CD4-positive, alpha-beta memory T cell (primary cell): ENCODE measurements around the gene CTDP1. TPM values are rescaled to one million over a fixed set of nuclear protein-coding genes. Genes with fewer than 3 reads are reported as not detected.
A peak's percentile ranks its signal among the peaks of the same experiment; 100 is the strongest.

Experiments used
- CTCF ChIA-PET: fragments of 350-600 bp; sonication (Branson Sonifier 250); formaldehyde crosslinking; loops from one replicate; lab custom pipeline; 2021; ENCODE audit warnings: inconsistent platforms; ENCODE audit not compliant: partially characterized antibody; lab: Charles Lee
- POLR2A ChIA-PET: fragments of 350-600 bp; sonication (Branson Sonifier 250); formaldehyde crosslinking; loops from one replicate; lab custom pipeline; 2021; ENCODE audit not compliant: partially characterized antibody; lab: Charles Lee
- DNase-seq, 5 donors: peaks; one replicate each; pipeline versions ENCODE4 v3.0.0 to v3.0.0-alpha.2; 2020 to 2022; ENCODE audit warnings: mixed read lengths in 1 of 5
- H3K27ac ChIP-seq: one replicate; pipeline ENCODE4 v1.7.0; 2013; ENCODE audit warnings: low read depth, low read length
- H3K27me3 ChIP-seq: 2 replicates; pipeline ENCODE4 v1.7.0; 2013; ENCODE audit warnings: mild to moderate bottlenecking, low read length, moderate library complexity; ENCODE audit not compliant: insufficient read depth
- H3K36me3 ChIP-seq: 2 replicates; pipeline ENCODE4 v1.7.0; 2013; ENCODE audit warnings: mild to moderate bottlenecking, low read length, moderate library complexity; ENCODE audit not compliant: insufficient read depth
- H3K4me1 ChIP-seq: 2 replicates; pipeline ENCODE4 v1.7.0; 2013; ENCODE audit warnings: mild to moderate bottlenecking, low read length, moderate library complexity; ENCODE audit not compliant: insufficient read depth
- H3K4me3 ChIP-seq, 2 donors: one replicate each; pipeline ENCODE4 v1.7.0; 2013; ENCODE audit warnings: low read length in 2 of 2, mild to moderate bottlenecking in 1 of 2
- H3K9me3 ChIP-seq, 2 donors: one replicate each; pipeline ENCODE4 v1.7.0; 2013; ENCODE audit warnings: low read length in 2 of 2, control low read depth in 1 of 2; ENCODE audit not compliant: control insufficient read depth in 1 of 2
- H3K27ac Mint-ChIP-seq, 7 donors: one replicate each; pipeline ENCODE4 v1.8.0; 2020 to 2021; ENCODE audit warnings: mixed read lengths in 7 of 7, mild to moderate bottlenecking in 6 of 7, inconsistent platforms in 3 of 7, moderate library complexity in 3 of 7
- H3K27me3 Mint-ChIP-seq, 2 donors: one replicate each; pipeline ENCODE4 v1.8.0; 2020 to 2021; ENCODE audit warnings: mixed read lengths in 2 of 2
- H3K36me3 Mint-ChIP-seq, 2 donors: one replicate each; pipeline ENCODE4 v1.8.0; 2020 to 2021; ENCODE audit warnings: mixed read lengths in 2 of 2, inconsistent platforms in 1 of 2, mild to moderate bottlenecking in 1 of 2
- H3K4me1 Mint-ChIP-seq, 4 donors: one replicate each; pipeline ENCODE4 v1.8.0; 2020 to 2021; ENCODE audit warnings: mixed read lengths in 4 of 4, mild to moderate bottlenecking in 1 of 4
- H3K4me3 Mint-ChIP-seq, 8 donors: one replicate each; pipeline ENCODE4 v1.8.0; 2020 to 2021; ENCODE audit warnings: mixed read lengths in 8 of 8, mild to moderate bottlenecking in 7 of 8, moderate library complexity in 6 of 8, inconsistent platforms in 3 of 8
- H3K9me3 Mint-ChIP-seq, 8 donors: one replicate each; pipeline ENCODE4 v1.8.0; 2020 to 2021; ENCODE audit warnings: mixed read lengths in 8 of 8, mild to moderate bottlenecking in 5 of 8, inconsistent platforms in 3 of 8, moderate library complexity in 1 of 8
- intact Hi-C: fragments of 100-400 bp; cut with micrococcal nuclease; formaldehyde crosslinking; loops from one replicate; pipeline ENCODE4 v1.15.1; 2023
- polyA plus RNA-seq, 2 donors: library from polyadenylated mRNA; unstranded; fragments of 300-500 nt; fragmentation: Illumina TruSeq; gene quantifications; one replicate each; pipeline ENCODE4 v1.2.3, GENCODE V29; 2021
- total RNA-seq, 2 experiments: library from RNA; stranded (reverse); gene quantifications; one replicate each; pipeline ENCODE4 v1.2.3, GENCODE V29; 2021

Gene CTDP1
- total and polyA plus RNA-seq, 4 experiments from 2014 or later = 8.5 to 44.5 (median 36.4) TPM

GRCh38 chr18:79760348-79760747, 80.7 kb downstream of the CTDP1 start:
- Histone ChIP-seq H3K4me3 (no peak overlapping the region), H3K9me3 (peaks cover 0 to 7% of the 10 kb centered on the region in 2 donors), H3K27ac (no peak overlapping the region), H3K27me3 (no peaks in the 10 kb centered on the region), H3K4me1 (no peaks in the 10 kb centered on the region), H3K36me3 (peaks cover 3% of the 10 kb centered on the region)
- Mint-ChIP-seq H3K9me3 (peaks cover 3 to 71% (median 53%) of the 10 kb centered on the region in 8 donors), H3K4me3 (no peak overlapping the region), H3K36me3 (peaks cover 27 to 35% of the 10 kb centered on the region in 2 donors), H3K27ac (no peak overlapping the region), H3K4me1 (peaks cover 0 to 2% (median 0%) of the 10 kb centered on the region in 4 donors), H3K27me3 (no peaks in the 10 kb centered on the region)
- no peak for DNase-seq
- ChIA-PET POLR2A (no interaction called here), CTCF (no interaction called here)
- intact Hi-C loops = no loop called here

GRCh38 chr18:79760881-79761280, 81.3 kb downstream of the CTDP1 start:
- intact Hi-C loops = no loop called here
- Mint-ChIP-seq H3K4me3 (no peak overlapping the region), H3K27ac (no peak overlapping the region), H3K36me3 (peaks cover 23 to 31% of the 10 kb centered on the region in 2 donors), H3K9me3 (peaks cover 3 to 75% (median 56%) of the 10 kb centered on the region in 8 donors), H3K4me1 (peaks cover 0 to 2% (median 0%) of the 10 kb centered on the region in 4 donors), H3K27me3 (no peaks in the 10 kb centered on the region)
- Histone ChIP-seq H3K36me3 (no peaks in the 10 kb centered on the region), H3K4me3 (no peak overlapping the region), H3K4me1 (no peaks in the 10 kb centered on the region), H3K27ac (no peak overlapping the region), H3K27me3 (no peaks in the 10 kb centered on the region), H3K9me3 (peaks cover 0 to 7% of the 10 kb centered on the region in 2 donors)
- DNase-seq = no peak
- ChIA-PET CTCF (no interaction called here), POLR2A (no interaction called here)

GRCh38 chr18:79763407-79763806, 83.8 kb downstream of the CTDP1 start:
- H3K27ac Mint-ChIP-seq = peak overlapping the region in 2 of 7 donors; percentile 15 to 59
- H3K4me1 ChIP-seq = no peaks in the 10 kb centered on the region
- H3K4me3 ChIP-seq = no peak overlapping the region
- intact Hi-C loops = no loop called here
- no peak overlapping the region for H3K27ac ChIP-seq
- H3K36me3 Mint-ChIP-seq = peaks cover 5 to 6% of the 10 kb centered on the region in 2 donors
- peaks cover 0 to 2% (median 0%) of the 10 kb centered on the region in 4 donors for H3K4me1 Mint-ChIP-seq
- H3K4me3 Mint-ChIP-seq = no peak overlapping the region
- DNase-seq = no peak
- H3K36me3 ChIP-seq = no peaks in the 10 kb centered on the region
- peaks cover 4% of the 10 kb centered on the region in 2 donors for H3K27me3 Mint-ChIP-seq
- no peaks in the 10 kb centered on the region for H3K27me3 ChIP-seq
- CTCF ChIA-PET = no interaction called here
- peaks cover 0 to 7% of the 10 kb centered on the region in 2 donors for H3K9me3 ChIP-seq
- POLR2A ChIA-PET = no interaction called here
- H3K9me3 Mint-ChIP-seq = peaks cover 0 to 69% (median 54%) of the 10 kb centered on the region in 8 donors

GRCh38 chr18:79764131-79764530, 84.5 kb downstream of the CTDP1 start:
- Mint-ChIP-seq H3K4me1 (peaks cover 0 to 2% (median 0%) of the 10 kb centered on the region in 4 donors), H3K27ac (no peak overlapping the region), H3K27me3 (peaks cover 4 to 5% of the 10 kb centered on the region in 2 donors), H3K9me3 (peaks cover 0 to 65% (median 51%) of the 10 kb centered on the region in 8 donors), H3K36me3 (peaks cover 3 to 6% of the 10 kb centered on the region in 2 donors), H3K4me3 (no peak overlapping the region)
- peaks cover 0 to 7% of the 10 kb centered on the region in 2 donors for H3K9me3 ChIP-seq
- no peak overlapping the region for H3K4me3 ChIP-seq
- CTCF ChIA-PET = no interaction called here
- intact Hi-C loops = no loop called here
- H3K27ac ChIP-seq = no peak overlapping the region
- POLR2A ChIA-PET = no interaction called here
- no peaks in the 10 kb centered on the region for H3K4me1 ChIP-seq
- no peak for DNase-seq
- no peaks in the 10 kb centered on the region for H3K36me3 ChIP-seq
- no peaks in the 10 kb centered on the region for H3K27me3 ChIP-seq

GRCh38 chr18:79765491-79766245, 86.1 kb downstream of the CTDP1 start:
- H3K27me3 ChIP-seq = no peaks in the 10 kb centered on the region
- H3K9me3 Mint-ChIP-seq = peaks cover 0 to 51% (median 41%) of the 10 kb centered on the region in 8 donors
- H3K27ac Mint-ChIP-seq = no peak overlapping the region
- CTCF ChIA-PET = no interaction called here
- H3K36me3 ChIP-seq = no peaks in the 10 kb centered on the region
- H3K9me3 ChIP-seq = peaks cover 0 to 7% of the 10 kb centered on the region in 2 donors
- no peaks in the 10 kb centered on the region for H3K4me1 ChIP-seq
- no peak overlapping the region for H3K4me3 Mint-ChIP-seq
- H3K36me3 Mint-ChIP-seq = peaks cover 0 to 6% of the 10 kb centered on the region in 2 donors
- no peak overlapping the region for H3K27ac ChIP-seq
- H3K4me3 ChIP-seq = no peak overlapping the region
- intact Hi-C loops = no loop called here
- peaks cover 4 to 7% of the 10 kb centered on the region in 2 donors for H3K27me3 Mint-ChIP-seq
- no peaks in the 10 kb centered on the region for H3K4me1 Mint-ChIP-seq
- POLR2A ChIA-PET = no interaction called here
- no peak for DNase-seq

GRCh38 chr18:79766308-79766707, 86.7 kb downstream of the CTDP1 start:
- POLR2A ChIA-PET = no interaction called here
- CTCF ChIA-PET = no interaction called here
- no peak for DNase-seq
- H3K36me3 ChIP-seq = no peaks in the 10 kb centered on the region
- no peak overlapping the region for H3K27ac Mint-ChIP-seq
- H3K4me3 ChIP-seq = no peak overlapping the region
- H3K9me3 Mint-ChIP-seq = peaks cover 0 to 46% (median 35%) of the 10 kb centered on the region in 8 donors
- intact Hi-C loops = no loop called here
- H3K9me3 ChIP-seq = peaks cover 0 to 7% of the 10 kb centered on the region in 2 donors
- H3K27me3 Mint-ChIP-seq = peaks cover 4 to 7% of the 10 kb centered on the region in 2 donors
- H3K36me3 Mint-ChIP-seq = peaks cover 0 to 4% of the 10 kb centered on the region in 2 donors
- no peaks in the 10 kb centered on the region for H3K4me1 Mint-ChIP-seq
- H3K4me1 ChIP-seq = no peaks in the 10 kb centered on the region
- no peak overlapping the region for H3K4me3 Mint-ChIP-seq
- H3K27ac ChIP-seq = no peak overlapping the region
- H3K27me3 ChIP-seq = no peaks in the 10 kb centered on the region

- Histone ChIP-seq H3K4me3 (no peak overlapping the region), H3K36me3 (no peaks in the 10 kb centered on the region), H3K4me1 (no peaks in the 10 kb centered on the region), H3K27me3 (no peaks in the 10 kb centered on the region), H3K27ac (no peak overlapping the region), H3K9me3 (peaks cover 0 to under 1% of the 10 kb centered on the region in 2 donors)
- intact Hi-C loops = no loop called here
- no peak for DNase-seq
- POLR2A ChIA-PET = no interaction called here
- no peaks in the 10 kb centered on the region for H3K4me1 Mint-ChIP-seq
- H3K36me3 Mint-ChIP-seq = no peaks in the 10 kb centered on the region
- peaks cover 10 to 12% of the 10 kb centered on the region in 2 donors for H3K27me3 Mint-ChIP-seq
- no peak overlapping the region for H3K27ac Mint-ChIP-seq
- CTCF ChIA-PET = no interaction called here
- peak overlapping the region in 1 of 8 donors; percentile 41 for H3K4me3 Mint-ChIP-seq
- peaks cover 0 to 30% (median 21%) of the 10 kb centered on the region in 8 donors for H3K9me3 Mint-ChIP-seq
These were observed 89.1 kb downstream of the CTDP1 start for GRCh38 chr18:79768745-79769144.
